ENCODE results near the gene RALGAPA2.

Gene RALGAPA2

DNA sequence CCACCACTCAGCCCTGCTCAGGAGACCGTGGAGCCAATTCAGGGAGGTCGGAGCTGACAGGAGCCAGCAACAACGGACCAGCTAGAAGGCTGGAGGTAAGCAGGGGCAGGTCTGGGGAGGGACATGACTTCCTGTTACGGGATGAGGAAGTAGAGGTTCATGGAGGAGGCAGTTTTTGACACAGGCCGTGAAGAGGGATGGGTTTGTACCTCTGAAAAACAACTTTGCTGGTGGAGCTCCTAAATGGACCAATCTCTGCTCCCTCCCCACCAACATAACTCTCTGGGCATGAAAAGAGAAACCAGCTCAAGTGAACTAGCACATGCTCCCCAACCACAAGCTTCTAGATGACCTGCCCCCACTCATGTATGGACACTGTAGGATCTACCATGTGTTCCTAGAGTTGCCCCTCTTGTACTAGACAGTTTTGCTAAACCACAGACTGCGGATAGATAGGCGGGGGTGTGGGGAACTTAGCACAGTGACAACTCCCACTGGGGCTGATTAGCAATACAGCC lies 31.4 kb downstream of the RALGAPA2 start:
- no peak for DNase-seq

DNA sequence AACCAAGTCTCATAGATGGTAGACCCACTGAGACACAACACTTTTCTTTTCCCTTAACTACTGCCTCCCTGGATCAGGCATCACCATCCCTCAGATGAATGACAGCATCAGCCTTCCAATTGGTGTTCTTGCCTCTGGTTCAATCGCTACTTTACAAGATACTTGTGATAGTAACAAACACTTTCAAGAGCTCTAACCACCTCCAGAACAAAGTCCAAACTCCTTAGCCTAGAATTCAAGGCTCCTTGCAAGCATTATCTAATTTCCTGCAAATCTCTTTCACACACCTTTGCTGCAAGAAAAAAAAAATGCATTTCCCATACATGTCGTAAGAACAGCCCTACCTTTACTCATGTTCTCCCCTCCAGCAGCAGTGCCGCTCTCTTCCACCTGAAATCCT lies 33.1 kb downstream of the RALGAPA2 start:
- DNase-seq, result no peak

DNA sequence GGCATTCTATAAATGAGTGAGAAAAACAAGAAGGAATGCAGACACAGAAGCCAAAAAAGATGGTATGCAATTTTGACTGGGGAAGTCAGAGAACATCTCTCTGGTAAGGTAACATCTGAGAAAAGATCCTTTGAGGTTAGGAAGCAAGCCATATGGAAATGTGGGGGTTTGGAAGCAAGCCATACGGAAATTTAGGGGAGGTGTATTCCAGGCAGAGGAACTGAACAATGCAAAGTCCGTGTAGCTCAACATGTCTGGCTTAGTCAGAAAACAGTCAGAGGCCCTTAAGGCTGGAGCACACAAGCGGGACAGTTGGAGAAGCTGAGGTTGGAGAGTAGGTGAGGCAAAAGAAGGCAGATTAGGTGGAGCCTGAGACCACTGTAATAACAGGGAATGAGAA lies 35.3 kb downstream of the RALGAPA2 start:
- no peak for DNase-seq

DNA sequence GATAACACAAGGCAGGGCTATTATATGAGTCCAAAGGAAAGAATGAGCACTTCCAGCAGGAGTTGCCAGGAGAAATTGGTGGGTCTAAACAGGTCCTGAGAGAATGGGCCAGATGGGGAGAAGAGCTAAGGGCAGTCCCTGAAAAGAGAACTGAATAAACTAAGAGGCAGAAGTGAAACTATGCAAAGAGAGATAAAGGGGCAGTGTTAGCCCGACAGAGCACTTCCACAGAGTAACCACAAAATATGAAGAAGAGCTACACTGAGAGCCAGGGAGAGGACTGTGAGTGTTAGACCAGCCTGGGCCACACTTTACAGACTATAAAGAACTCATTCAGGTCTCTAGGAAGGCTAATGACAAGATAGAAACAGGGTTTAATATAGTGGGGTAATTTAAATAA lies 43.8 kb downstream of the RALGAPA2 start:
- DNase-seq, result no peak

DNA sequence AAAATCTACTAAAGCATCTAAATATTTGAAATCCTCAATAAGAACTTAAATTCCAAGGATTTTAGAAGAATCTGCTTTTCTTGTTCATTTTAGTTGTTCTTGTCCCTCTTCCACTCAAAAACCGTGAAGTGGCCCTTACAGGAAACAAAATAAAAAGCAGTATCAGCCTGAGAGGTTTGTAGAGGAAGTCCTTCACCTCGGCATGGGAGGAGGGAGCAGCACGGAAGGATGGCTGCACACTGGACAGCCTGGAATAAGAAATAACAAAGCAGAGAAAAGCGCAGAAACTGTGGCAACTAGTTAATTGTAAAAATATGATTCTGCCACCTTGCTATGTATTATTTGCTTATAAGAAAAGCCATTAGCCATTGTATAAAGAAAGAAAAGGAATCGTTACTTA lies 46.1 kb downstream of the RALGAPA2 start:
- no peak for DNase-seq

DNA sequence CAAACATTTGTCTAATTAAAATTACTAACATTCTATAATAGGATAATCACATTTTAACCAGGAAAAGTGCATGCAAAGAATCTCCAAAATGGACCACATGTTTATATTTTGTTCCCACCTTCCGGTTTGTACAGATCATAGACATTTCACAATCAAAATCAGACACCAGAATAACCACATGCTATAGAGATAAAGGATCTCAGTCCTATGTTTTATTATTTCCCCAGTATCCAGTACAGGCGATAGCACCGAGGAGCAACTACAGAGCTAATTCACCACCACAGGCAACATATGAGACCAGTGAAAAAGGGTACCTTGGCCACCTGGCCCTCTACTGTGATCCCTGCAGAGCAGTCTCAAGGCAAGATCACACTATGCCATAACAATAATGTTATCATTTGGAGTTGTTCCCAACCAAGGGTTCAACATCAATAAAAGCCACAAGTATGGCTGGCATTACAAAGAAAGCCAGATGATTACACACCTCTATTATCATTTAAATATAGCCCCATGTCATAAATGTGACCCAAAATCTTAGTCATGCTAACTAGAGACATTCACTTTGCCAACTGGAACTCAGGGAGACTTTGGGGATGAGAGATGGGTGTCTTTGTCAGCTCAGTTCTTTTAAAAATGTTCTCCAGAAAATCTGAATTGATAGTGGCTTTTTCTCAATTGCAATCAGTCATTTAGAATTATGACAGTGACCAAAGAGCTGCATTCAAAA lies 46.7 kb downstream of the RALGAPA2 start:
- DNase-seq, result no peak

DNA sequence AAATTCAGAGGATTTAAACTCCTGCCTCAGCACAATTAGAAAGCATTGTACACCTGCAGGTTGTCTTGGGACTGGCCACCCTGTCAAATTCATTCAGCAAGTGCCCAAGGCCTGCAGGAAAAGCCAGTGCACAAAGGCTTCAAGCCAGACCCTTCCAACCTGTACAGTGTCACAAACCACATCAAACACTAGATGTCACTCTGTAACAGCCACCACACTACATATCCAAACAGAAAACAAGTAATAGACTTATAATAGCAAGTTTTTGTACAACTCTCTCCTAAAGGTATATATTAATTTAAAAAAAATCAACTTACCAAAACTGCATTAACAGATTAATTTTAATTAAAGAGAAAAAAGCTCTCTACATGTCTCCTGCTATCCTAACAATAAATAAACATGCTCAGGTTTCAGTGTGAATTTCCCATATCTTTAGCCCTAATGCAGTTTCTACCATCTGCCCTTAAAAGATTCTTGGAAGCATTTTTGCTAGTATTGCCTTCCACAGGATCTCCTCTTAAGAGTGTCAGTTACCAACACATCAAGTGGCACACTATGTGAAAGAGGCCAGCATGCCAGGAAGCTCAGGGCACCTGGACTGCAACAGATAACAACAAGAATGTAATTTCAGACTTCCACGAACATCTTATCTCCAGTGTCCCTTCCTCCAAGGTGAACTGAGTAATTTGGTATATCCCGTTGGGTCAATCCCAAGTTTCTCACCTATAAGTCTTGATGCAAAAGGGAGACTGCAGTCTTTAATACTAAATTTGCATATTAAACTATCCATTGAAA lies 47.5 kb downstream of the RALGAPA2 start:
- DNase-seq, result no peak

DNA sequence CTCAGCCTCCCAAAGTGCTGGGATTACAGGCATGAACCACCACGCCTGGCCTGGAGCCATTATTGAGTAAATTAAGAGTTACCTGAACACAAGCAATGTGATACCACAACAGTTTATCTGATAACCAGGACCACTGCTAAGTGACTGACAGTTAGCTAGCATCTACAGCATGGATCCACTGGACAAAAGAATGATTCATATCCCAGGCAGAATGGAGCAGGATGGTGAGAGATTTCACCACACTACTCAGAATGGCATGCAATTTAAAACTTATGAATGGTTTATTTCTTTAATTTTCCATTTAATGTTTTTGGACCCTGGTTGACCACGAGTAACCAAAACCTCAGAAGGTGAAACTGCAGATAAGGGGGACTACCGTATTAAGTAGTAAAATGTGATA lies 48.6 kb downstream of the RALGAPA2 start:
- no peak for DNase-seq

DNA sequence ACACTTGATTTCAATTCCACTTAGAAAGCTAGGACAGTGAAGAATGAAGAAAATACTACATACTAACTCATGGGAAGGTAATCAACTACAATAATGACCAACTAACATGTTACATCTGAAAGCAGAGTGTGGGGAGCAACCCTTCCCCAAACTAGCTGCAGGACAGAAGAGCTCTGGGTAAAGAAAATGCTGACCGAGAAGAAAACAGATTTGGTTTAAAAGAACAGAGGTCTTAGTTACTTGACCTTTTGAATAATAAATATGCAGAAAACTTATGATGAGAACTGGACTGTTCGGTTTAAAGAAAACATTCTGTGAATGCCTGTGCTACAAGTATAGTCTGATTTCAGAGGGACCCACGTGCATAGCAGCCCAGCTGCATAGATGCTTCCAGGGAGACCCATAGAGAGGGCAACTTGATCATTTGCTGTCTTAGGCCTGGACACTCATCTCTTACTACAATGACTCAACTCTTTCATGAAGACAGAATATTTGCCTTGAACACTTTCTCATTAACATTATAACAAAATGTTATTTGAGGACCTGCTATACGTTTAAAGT lies 53.5 kb downstream of the RALGAPA2 start:
- no peak for DNase-seq

DNA sequence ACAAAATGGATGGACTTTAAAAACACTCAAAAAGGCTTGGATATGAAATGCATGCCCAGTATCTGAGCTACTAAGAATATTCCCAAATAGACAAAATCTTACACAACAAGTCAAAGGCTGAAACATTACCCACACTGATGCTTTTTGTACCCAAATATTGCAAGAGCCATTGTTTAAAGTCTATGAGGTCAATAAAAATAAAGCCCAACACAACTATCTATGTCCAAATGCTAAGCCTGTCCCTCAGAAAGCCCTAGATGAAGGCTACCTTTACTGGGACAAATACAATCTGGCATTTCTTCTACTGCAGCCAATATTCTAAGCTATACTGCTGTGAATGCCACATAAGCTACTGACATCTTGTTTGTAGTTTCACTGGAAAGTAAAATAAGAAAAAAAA lies 54.3 kb downstream of the RALGAPA2 start:
- no peak for DNase-seq

DNA sequence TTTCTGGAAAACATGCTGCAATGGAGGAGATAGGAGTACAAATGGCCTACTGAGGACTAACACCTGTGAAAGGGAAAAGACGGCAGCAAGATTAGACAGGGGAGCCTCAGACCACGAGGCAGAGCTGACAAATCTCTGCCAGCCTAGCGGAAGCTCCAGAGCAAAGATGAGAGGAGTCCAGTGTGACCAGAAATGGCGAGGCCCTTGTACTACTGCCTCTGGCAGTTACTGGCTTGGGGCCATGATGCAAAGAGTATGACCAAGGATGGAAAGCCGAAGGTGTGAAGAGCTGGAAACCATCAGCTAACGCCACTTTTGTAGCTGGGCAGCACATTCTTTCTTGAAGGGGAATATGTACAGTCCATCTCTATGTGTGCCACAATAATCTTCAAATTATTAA lies 55.4 kb downstream of the RALGAPA2 start:
- no peak for DNase-seq

DNA sequence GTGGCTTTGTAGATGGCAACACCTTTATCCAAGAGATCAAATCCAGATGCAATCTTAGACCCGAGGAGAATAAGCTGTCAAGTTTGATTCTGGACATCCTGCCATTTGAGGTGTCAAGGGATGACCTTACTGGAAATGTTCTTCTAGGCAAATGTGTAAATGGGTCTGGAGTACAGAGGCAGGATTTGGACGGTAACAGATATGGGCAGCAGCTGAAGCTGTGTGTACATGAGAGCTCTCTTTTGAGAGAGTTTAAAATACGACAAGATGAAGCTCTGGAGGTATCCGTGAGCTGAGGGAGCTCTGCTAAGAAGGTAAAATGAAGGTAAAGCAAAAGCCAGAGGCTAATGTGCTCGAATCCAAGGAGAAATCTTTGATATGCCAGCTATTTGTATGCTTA lies 56.6 kb downstream of the RALGAPA2 start:
- DNase-seq, result no peak

DNA sequence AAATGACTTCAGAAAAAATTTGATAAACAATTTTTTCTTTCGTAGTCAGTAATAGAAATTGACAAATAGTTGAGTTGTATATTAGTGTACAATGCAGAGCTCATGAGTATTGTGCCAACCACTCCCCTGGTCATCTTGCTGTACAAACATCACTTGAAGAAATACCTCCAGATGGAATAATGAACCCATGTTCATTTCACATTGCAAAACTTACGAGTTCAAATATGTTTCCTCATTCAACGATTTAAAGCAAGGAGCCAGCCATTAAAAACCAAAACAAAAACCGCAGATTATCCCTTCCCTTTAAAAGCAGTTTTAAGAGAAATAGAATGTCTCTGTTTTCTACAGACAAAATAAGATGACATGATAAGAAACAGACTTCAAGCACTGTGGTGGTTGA lies 62.5 kb downstream of the RALGAPA2 start:
- DNase-seq, result no peak

DNA sequence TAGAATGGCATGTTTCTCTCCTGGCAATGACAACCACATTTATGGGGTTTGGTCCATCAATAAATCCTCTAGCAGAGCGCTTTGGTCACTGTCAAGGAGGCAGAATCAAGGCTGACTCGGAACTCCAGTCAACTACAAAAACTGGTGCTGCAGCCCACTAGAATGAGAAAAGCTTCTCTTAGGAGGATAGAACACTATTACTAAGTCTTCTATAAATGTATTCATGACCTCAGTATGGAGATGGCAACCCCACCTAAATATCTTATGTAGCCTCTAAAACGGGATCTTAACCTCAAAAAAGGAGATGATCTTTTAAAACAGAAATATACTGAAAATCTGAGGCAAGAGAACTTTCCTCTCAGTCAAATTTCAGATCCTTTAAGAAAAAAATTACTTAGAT lies 68.5 kb downstream of the RALGAPA2 start:
- DNase-seq, result no peak

DNA sequence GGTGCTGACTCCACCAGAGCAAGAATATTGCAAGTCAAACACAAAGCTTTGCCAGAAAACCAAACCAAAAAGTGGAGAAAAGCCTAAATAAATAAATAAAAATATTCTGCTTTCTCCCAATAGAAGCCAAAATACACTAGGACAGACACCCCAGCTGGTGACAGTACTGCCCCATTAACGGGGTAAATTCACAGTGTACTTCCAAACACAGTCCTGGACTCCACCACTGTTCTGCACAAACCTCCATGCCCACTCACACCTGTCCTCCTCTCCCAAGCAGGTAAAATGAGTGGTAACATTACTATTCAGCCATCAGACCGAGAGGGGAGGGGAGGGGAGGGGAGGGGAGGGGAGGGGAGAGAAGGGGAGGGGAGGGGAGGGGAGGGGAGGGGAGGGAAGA lies 70.7 kb downstream of the RALGAPA2 start:
- no peak for DNase-seq

DNA sequence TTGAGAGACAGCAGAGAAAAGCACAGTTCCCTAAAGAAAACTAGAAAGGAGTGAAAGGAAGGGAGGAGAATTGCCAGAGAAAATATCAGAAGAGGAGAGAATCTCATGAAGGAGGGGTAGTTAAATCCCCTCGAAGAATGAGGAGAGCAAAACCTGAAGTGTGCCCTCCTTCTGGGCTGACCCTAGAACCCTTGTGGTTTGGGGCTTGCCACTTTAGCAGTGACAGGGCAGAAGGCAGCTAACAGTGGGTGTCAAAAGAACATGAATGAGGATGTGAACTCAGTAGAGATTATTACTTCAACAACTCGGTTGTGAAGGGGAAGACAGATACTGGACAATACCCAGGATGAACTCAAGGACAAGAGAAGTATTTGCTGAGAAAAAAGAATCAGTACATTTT lies 73.6 kb downstream of the RALGAPA2 start:
- DNase-seq, result no peak

DNA sequence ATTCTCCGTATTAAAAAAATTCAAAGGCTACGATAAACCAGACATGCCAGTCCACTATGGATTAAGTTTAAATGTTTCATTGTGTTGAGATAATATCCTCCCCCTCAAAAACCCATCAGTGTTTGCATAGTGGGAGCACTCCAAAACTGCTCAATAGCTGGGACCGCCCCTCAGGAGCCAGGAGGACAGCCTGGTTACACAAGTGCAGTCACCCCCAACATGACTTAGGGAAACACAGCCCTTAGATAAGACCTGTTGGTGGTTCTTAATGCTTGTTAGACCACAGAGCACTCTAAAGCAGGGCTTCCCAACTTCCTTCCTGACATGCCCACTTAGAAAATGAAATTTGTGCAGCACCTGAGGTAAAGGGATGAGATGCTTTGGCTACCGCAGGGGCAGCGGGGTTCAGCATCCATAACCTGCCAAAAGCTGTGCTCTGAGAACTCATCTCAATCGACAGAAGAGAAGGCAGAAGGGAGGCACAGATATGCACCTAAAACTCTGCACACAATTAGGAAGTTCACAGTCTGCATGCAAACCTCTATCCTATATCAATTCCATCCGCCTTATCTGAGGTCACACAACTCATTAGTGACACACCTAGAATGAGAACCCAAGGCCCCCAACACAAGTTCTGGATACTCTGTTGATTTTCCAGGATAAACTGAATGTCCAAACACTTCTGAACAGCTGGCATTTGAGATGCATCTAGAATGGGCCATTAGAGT lies 74.3 kb downstream of the RALGAPA2 start:
- no peak for DNase-seq

DNA sequence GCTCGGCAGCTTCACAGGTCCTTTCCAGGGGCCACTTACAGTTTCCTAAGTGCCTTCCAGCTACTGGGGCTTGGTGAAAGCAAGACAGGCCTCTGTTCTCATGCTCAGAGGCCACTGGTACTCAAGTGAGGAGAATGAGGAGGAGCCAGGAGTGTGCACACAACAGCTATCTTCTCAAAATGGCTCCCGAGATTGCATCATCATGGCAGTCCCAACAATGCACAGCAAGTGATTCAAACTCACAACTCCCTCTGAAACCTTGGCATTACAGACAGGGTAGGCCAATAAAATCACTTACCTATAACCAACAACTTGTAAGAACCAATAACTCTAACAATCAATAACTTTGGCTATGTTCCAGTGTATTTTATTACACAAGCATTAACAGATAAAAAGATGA lies 77.4 kb downstream of the RALGAPA2 start:
- DNase-seq, result no peak

DNA sequence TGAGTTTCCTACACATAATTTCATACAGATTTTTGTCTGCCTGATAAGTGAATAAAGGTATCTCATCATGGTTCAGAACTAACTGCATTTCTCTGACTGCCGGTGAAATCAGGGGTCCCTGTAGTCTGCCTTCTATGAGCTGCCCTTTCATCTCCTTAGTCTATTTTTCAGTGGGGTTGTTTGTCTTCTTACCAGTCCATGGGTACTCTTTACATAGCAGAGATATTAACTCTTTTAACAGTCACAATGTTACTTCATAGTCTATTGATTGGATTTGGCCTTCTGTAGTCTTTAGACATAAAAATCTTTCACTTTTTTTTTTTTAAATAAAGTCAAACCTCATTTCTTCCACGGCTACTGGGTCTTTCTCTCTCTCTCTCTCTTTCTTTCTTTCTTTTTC lies 79.8 kb downstream of the RALGAPA2 start:
- DNase-seq, result no peak

DNA sequence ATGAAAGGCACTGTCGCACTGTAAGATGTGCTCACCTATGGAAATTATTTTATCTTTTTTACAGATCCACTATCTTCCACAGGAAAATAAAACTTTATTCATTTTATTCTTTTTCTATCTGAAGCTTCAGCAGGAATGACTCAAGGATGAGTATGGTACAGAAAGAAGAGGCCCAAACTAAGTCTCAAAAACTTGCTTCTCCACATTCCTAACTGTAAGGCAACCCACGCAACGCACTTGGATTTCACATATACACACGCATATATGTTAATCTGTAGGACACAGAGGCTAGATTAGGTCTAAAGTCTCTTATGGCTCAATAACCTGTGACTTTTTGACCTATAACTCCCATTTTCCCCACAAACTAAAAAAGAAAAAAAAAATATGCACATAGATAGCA lies 81.9 kb downstream of the RALGAPA2 start:
- no peak for DNase-seq

DNA sequence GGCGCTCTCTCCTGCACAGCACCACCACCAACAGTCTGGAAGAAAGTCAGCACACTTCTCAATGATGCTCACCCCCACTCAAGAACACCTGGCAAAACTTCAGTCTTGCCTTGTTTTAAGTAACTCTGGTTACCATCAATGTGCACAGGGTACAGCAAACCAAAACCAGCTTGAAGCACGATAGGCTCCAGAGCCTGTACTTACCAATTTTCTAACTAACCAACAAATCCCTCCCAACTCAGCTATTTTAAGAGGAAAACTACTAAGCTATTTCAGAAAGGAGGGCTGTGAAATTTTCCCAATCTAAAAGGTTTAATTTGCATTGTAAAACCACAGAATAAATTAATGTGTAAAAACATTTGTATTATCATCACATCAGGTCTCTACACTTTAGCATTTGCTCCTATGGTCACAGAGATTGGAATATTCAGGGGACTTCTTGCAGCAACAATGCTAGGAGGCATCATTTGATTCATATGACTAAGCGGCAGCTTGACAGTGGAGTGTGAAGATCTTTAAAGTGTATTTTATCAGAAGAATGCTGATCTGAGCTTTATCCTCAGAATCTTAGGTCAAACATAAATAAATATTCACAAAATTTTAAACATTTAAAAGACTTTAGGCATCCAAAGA lies 82.8 kb downstream of the RALGAPA2 start:
- DNase-seq, result no peak

DNA sequence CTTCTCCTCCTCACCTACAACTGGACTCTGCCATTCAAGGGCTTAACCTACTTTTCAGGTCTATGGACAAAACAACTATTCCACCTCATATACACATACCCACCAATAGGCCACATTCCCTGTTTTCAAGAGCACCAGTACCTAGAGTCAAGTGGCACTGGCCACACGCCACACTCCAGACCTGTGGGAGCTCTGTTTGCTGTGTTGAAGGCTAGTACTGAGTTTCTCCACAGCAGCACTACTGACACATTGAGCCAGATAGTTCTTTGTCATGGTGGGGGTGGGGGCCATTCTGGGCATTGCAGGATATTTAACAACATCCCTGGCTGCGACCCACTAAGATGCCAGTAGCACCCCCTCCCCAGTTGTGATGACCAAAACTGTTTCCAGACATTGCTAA lies 84.1 kb downstream of the RALGAPA2 start:
- DNase-seq, result no peak

DNA sequence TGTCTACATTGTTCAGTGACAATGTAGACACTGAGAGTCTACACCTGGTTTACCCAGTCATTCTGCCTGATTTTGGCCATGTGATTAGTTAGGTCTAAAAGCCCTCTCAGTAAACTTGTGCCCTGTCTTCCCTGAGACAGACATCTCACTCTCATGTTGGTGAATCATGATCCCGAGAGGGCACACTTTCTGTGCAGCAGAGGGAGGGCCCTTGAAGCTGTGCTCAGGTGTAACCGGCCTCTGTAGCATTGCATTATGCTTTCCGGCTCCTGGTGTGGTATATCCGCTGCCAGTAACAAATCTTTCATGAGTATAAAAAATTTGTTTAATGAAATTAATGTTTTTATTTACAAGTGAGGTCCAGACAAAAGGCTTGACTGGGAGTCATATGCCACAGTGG lies 85.0 kb downstream of the RALGAPA2 start:
- no peak for DNase-seq

All from activated CD4-positive, alpha-beta T cell treated with anti-CD3 and anti-CD28 coated beads for 1 hour (primary cell).